ENCODE data around the gene MLLT6. TPM values are rescaled to one million over a fixed set of nuclear protein-coding genes. Genes with fewer than 3 reads are reported as not detected.

MLLT6 gene
- polyA plus RNA-seq, 2 of the 4 experiments (the other 2 are of a cell fraction): 28.3 to 28.9 TPM

- Histone ChIP-seq H3K4me3 (peak overlapping the region; percentile 56), H3K27ac (peak overlapping the region; percentile 84 to 96), H3K4me2 (peak overlapping the region; percentile 92), H3K9me3 (no peaks in the 10 kb centered on the region), H3K4me1 (peaks cover 44% of the 10 kb centered on the region)
- ChIA-PET CTCF (interaction anchor here (0.6 to 6.8 kb wide), 7 partner anchors 9 to 466 kb away, joined by 3 to 41 read pairs (median 7); partner anchors contain the start of gene CISD3), POLR2A (interaction anchor here (0.6 to 1.5 kb wide), 2 partner anchors 51 to 99 kb away, joined by 4 to 5 read pairs; partner anchors contain the start of gene PSMB3)
- 0 out of 2 replicates have a peak, but pooled peaks have one; percentile 27 for TF ChIP-seq E2F6 (IDR thresholded peaks at IDR 0.05; ENCODE audit: borderline replicate concordance, low read depth)
- TF ChIP-seq CHD4 (IDR thresholded peaks at IDR 0.05; ENCODE audit: borderline replicate concordance): peak; percentile 26; the same call in 1 of the 2 replicates
- no peak for TF ChIP-seq HDAC2 (IDR thresholded peaks at IDR 0.05)
- DNase-seq (ENCODE audit: low read depth in 1 of 2, low spot score in 1 of 2) (peak; percentile 55 to 63), ATAC-seq (peak; percentile 16 to 25; a peak in 5 of 6 replicates), FAIRE-seq (no peak)
- WGBS (ENCODE audit: missing lambda C conversion rate): 6% methylated on average over 23 of the region's 25 CpGs
Observed at GRCh38 chr17:38701504-38702165, 3.4 kb upstream of the MLLT6 start.

GRCh38 chr17:38702166-38702915 is 2.7 kb upstream of the MLLT6 start:
- peak overlapping the region; percentile 84 to 96 for H3K27ac ChIP-seq
- H3K4me3 ChIP-seq: peak overlapping the region; percentile 56
- peak; percentile 67 to 78 for ATAC-seq
- ChIA-PET CTCF (interaction anchor here (0.6 to 6.8 kb wide), 7 partner anchors 8 to 466 kb away, joined by 3 to 41 read pairs (median 7); partner anchors contain the start of gene CISD3), POLR2A (interaction anchor here (0.6 to 1.5 kb wide), 3 partner anchors 50 to 1774 kb away, joined by 3 to 5 read pairs (median 4); partner anchors contain the start of gene PSMB3)
- peak; percentile 90 to 94 for DNase-seq (ENCODE audit: low read depth in 1 of 2, low spot score in 1 of 2)
- WGBS (ENCODE audit: missing lambda C conversion rate): 4% methylated on average over 42 of the region's 81 CpGs
- no peaks in the 10 kb centered on the region for H3K9me3 ChIP-seq
- peaks cover 47% of the 10 kb centered on the region for H3K4me1 ChIP-seq
- peak overlapping the region; percentile 92 for H3K4me2 ChIP-seq
- no peak for FAIRE-seq
- TF ChIP-seq FOSB (CRISPR knock-in tag; IDR thresholded peaks at IDR 0.05): peak; percentile 49; the same call in 1 of the 2 replicates
- TF ChIP-seq NFE2L2 (conservative IDR thresholded peaks at IDR 0.05; ENCODE audit: low read length): no peak
- no peak for TF ChIP-seq MYC (IDR thresholded peaks at IDR 0.05; ENCODE audit: borderline replicate concordance, low read length)
- no peak for TF ChIP-seq EHMT2 (IDR thresholded peaks at IDR 0.05; ENCODE audit: low read depth)
- TF ChIP-seq CTCF (IDR thresholded peaks at IDR 0.05): no peak
- no peak for TF ChIP-seq JUNB (IDR thresholded peaks at IDR 0.05)
- no peak for TF ChIP-seq HES2 (IDR thresholded peaks at IDR 0.05)
- TF ChIP-seq MAZ (IDR thresholded peaks at IDR 0.05; ENCODE audit: borderline replicate concordance, low read depth, low read length): no peak
- TF ChIP-seq BCL3 (IDR thresholded peaks at IDR 0.05): peak; percentile 92
- TF ChIP-seq ZFP36 (IDR thresholded peaks at IDR 0.05; ENCODE audit: borderline replicate concordance, partially characterized antibody): no peak
- TF ChIP-seq TP53 (CRISPR knock-in tag; IDR thresholded peaks at IDR 0.05): peak; percentile 90
- peak; percentile 67; the same call in 1 of the 2 replicates for TF ChIP-seq HEYL (CRISPR knock-in tag; IDR thresholded peaks at IDR 0.05)
- TF ChIP-seq NPAS2 (CRISPR knock-in tag; IDR thresholded peaks at IDR 0.05; ENCODE audit: borderline replicate concordance): peak; percentile 28; the same call in 1 of the 2 replicates
- TF ChIP-seq GATA3 (IDR thresholded peaks at IDR 0.05; ENCODE audit: borderline replicate concordance): 0 out of 2 replicates have a peak, but pooled peaks have one; percentile 13
- TF ChIP-seq HOXB13 (CRISPR knock-in tag; IDR thresholded peaks at IDR 0.05; ENCODE audit: low read depth): peak; percentile 96
- TF ChIP-seq CHD2 (IDR thresholded peaks at IDR 0.05; ENCODE audit: low read length, partially characterized antibody): peak; percentile 89
- TF ChIP-seq KDM5A (IDR thresholded peaks at IDR 0.05): no peak
- TF ChIP-seq CEBPB (IDR thresholded peaks at IDR 0.05): no peak
- no peak for TF ChIP-seq SREBF2 (IDR thresholded peaks at IDR 0.05)
- peak; percentile 98 for TF ChIP-seq ATOH8 (CRISPR knock-in tag; IDR thresholded peaks at IDR 0.05; ENCODE audit: low read depth)
- no peak for TF ChIP-seq CBX8 (IDR thresholded peaks at IDR 0.05)
- no peak for TF ChIP-seq POLR2AphosphoS2 (conservative IDR thresholded peaks at IDR 0.05; ENCODE audit: low read length)
- TF ChIP-seq FOSL2 (IDR thresholded peaks at IDR 0.05): no peak
- TF ChIP-seq FOSL2 (CRISPR knock-in tag; IDR thresholded peaks at IDR 0.05): no peak
- TF ChIP-seq RAD21 (conservative IDR thresholded peaks at IDR 0.05 in 1 of 2, IDR thresholded peaks at IDR 0.05 in 1 of 2): no peak
- no peak for TF ChIP-seq HDAC2 (IDR thresholded peaks at IDR 0.05)
- TF ChIP-seq ZSCAN20 (CRISPR knock-in tag; IDR thresholded peaks at IDR 0.05): peak; percentile 32; the same call in 1 of the 2 replicates
- no peak for TF ChIP-seq CBX2 (IDR thresholded peaks at IDR 0.05; ENCODE audit: borderline replicate concordance, low read depth)

All from A549 (cell line).